SH-SY5Y (cell line): ENCODE results near the gene SNX2.

Experiments used
- GATA2 ChIP-seq: IDR thresholded peaks from 2 replicates; pipeline ENCODE4 v1.6.1; 2011; ENCODE audit warnings: mild to moderate bottlenecking, low read depth, low read length
- GATA3 ChIP-seq: IDR thresholded peaks from 2 replicates; pipeline ENCODE4 v1.6.1; 2011; ENCODE audit warnings: low read depth, mild to moderate bottlenecking, low read length, moderate library complexity

DNA sequence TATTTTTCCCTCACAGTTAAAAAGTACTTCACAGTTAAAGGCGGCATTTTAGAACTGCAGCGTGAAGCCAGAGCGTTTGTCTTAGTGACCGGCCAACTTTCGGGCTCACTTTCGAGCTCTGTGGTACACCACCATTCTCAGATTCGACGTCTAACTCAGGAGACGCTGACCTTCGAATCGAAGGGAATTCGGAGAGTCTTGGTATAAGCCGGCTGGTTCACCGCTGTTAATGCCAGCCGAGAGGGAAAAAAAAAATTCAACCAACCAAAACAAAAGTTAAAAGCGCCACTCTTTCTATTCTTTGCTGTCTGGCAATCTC, 70.0 kb downstream of the SNX2 start:
- TF ChIP-seq GATA2: no peak
- no peak for TF ChIP-seq GATA3
